Muscle of leg (tissue), 11 donors: Measurements from ENCODE around the gene PHLDB1. TPM values are rescaled to one million over a fixed set of nuclear protein-coding genes. Genes with fewer than 3 reads are reported as not detected.
"Not testable (repeated sequence)": the region's sequence is repeated elsewhere in the genome, so short reads cannot be mapped to it uniquely, and the experiment has no call there.

Experiments used
- DNase-seq: peaks from one replicate; pipeline ENCODE4 v3.0.0; 2013
- H3K27ac ChIP-seq: one replicate; pipeline ENCODE4 v1.5.1; 2013; ENCODE audit warnings: mild to moderate bottlenecking, low read length, control low read depth
- H3K27me3 ChIP-seq: one replicate; pipeline ENCODE4 v1.6.1; 2013; ENCODE audit warnings: low read length; ENCODE audit not compliant: control insufficient read depth, insufficient read depth
- H3K36me3 ChIP-seq: one replicate; pipeline ENCODE4 v1.6.1; 2013; ENCODE audit warnings: low read length; ENCODE audit not compliant: control insufficient read depth, insufficient read depth
- H3K4me1 ChIP-seq: one replicate; pipeline ENCODE4 v1.6.1; 2013; ENCODE audit warnings: low read length; ENCODE audit not compliant: control insufficient read depth, insufficient read depth
- H3K4me3 ChIP-seq: one replicate; pipeline ENCODE4 v1.5.1; 2013; ENCODE audit warnings: low read length, control low read depth
- H3K9me3 ChIP-seq: replicated peaks from 2 replicates; pipeline ENCODE4 v1.6.1; 2013; ENCODE audit warnings: low read depth, low read length; ENCODE audit not compliant: control insufficient read depth
- WGBS: methylation state at CpG from one replicate; pipeline ENCODE4 v1.1.5; 2013; ENCODE audit warnings: missing lambda C conversion rate; ENCODE audit not compliant: insufficient coverage; 5-methylcytosine and 5-hydroxymethylcytosine counted together
- polyA plus RNA-seq, 8 donors: library from polyadenylated mRNA; unstranded; fragments of 120-200 nt; gene quantifications; one replicate each; pipeline versions ENCODE4 v1.2.1 to v1.2.3, GENCODE V29; 2013; ENCODE audit warnings: inconsistent platforms in 1 of 8, low replicate concordance in 1 of 8; ENCODE audit not compliant: insufficient read length in 8 of 8, insufficient read depth in 1 of 8
- total RNA-seq: library from RNA; stranded (reverse); fragments of 120-200 nt; gene quantifications from one replicate; pipeline ENCODE4 v1.2.4, GENCODE V29; 2013

PHLDB1 gene
- total and polyA plus RNA-seq, 9 donors, result 52.5 to 125 (median 94.5) TPM

DNA sequence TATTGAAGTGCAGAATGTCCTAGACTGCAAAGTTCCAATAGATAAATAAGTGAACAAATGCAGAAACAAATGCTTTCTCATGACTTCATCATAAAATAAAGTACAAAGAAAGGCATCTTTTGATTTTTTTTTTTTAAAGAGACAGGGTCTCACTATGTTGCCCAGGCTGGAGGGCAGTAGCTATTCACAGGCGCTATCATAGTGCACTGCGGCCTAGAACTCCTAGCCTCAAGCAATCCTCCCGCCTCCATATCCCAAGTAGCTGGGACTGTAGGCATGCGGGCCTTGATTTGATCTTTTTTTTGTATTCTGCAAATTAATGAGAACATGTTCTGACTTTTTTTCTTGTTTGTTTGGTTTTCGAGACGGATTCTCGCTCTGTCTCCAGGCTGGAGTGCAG lies 32.8 kb upstream of the PHLDB1 start:
- no peak overlapping the region for H3K4me3 ChIP-seq
- H3K36me3 ChIP-seq, result peaks cover 5% of the 10 kb centered on the region
- DNase-seq, result no peak
- no CpG with 5 or more reads among the region's 7 CpGs for WGBS
- no peaks in the 10 kb centered on the region for H3K27me3 ChIP-seq
- peaks cover 11% of the 10 kb centered on the region for H3K4me1 ChIP-seq
- no peak overlapping the region for H3K27ac ChIP-seq
- no peaks in the 10 kb centered on the region for H3K9me3 ChIP-seq

DNA sequence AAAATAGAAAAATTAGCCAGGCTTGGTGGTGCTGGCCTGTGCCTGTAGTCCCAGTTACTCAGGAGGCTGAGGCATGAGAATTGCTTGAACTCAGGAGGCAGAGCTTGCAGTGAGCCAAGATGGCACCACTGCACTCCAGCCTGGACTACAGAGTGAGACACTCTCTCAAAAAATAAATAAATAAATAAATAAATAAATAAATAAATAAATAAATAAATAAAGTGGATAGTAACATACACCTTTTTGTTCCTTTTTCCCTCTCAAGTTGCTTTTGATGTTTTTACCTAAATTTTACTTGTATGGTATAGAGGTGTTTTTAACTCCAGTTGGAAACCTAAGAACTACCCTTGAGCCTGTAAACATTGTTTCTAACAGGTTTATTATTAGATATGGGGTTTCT lies 29.4 kb upstream of the PHLDB1 start:
- H3K4me3 ChIP-seq, H3K9me3 ChIP-seq, DNase-seq, H3K27me3 ChIP-seq, H3K27ac ChIP-seq: not testable (repeated sequence)
- H3K4me1 ChIP-seq, result peaks cover 13% of the 10 kb centered on the region
- H3K36me3 ChIP-seq, result peaks cover 25% of the 10 kb centered on the region

DNA sequence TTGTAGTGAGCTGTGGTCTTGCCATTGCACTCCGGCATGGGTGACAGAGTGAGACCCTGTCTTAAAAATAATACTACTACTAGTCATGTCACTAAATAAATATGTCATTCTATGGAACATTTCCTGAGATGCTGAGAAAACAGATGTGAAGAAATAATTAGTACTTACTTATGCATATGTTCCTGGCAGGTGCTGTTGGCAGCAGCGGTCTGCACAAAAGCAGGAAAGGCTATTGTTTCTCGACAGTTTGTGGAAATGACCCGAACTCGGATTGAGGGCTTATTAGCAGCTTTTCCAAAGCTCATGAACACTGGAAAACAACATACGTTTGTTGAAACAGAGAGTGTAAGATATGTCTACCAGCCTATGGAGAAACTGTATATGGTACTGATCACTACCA lies 26.4 kb upstream of the PHLDB1 start:
- peak overlapping the region; percentile 74 for H3K27ac ChIP-seq
- no peak overlapping the region for H3K4me3 ChIP-seq
- H3K27me3 ChIP-seq, result no peaks in the 10 kb centered on the region
- peaks cover 11% of the 10 kb centered on the region for H3K4me1 ChIP-seq
- WGBS, result no CpG with 5 or more reads among the region's 6 CpGs
- DNase-seq, result peak; percentile 51
- H3K9me3 ChIP-seq, result no peaks in the 10 kb centered on the region
- H3K36me3 ChIP-seq, result peaks cover 47% of the 10 kb centered on the region

DNA sequence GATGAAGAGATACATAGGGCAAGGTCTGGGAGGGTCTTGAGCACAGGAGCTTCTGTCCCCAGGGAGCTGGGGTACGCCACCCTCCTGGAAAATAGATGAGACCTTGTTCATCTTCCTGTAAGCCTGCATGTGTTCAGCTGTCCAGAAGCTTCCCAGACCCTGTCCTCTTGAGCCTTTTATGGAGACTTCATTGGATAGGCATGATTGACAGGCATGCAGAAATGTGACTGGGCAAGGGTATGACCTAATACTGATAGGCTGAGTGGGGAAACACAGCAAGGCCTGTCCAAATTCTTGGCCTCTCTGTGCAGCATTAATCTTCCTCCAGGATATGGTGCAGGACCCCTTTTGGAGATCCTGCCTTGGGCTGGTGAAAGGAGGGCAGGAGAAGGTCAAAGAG lies 19.5 kb upstream of the PHLDB1 start:
- Histone ChIP-seq H3K36me3 (peaks cover 65% of the 10 kb centered on the region), H3K9me3 (no peaks in the 10 kb centered on the region), H3K4me3 (no peak overlapping the region), H3K27me3 (no peaks in the 10 kb centered on the region), H3K27ac (no peak overlapping the region), H3K4me1 (no peaks in the 10 kb centered on the region)
- 100% methylated on average over 1 of the region's 1 CpG for WGBS
- no peak for DNase-seq

DNA sequence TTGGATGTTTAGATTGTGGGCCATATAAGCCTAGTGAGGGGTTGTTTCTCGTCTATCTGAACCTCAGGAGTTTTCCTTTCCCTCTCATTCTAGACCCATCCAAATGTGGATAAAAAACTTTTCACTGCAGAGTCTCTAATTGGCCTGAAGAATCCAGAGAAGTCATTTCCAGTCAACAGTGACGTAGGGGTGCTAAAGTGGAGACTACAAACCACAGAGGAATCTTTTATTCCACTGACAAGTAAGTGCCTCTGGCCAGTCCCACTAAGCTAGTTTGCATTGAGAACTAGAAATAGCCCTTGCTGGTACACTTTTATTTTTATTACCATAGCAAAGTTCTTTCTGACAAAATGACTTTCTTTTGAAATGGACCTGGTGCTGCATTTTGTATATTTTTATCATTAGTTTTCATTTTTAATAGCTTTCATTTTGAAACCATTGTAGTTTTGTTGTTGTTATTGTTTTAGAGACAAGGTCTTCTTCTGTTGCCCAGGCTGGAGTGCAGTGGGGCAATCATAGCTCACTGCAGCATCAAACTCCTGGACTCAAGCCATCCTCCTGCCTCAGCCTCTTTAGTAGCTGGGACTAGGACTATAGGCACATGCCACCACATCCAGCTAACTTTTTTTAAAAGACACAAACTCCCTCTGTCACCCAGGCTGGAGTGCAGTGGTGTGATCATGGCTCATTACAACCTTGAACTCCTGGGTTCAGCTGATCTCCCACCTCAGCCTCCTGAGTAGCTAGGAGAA lies 14.6 kb upstream of the PHLDB1 start:
- Histone ChIP-seq H3K27me3 (no peaks in the 10 kb centered on the region), H3K4me1 (no peaks in the 10 kb centered on the region), H3K27ac (no peak overlapping the region), H3K36me3 (peaks cover 70% of the 10 kb centered on the region), H3K4me3 (no peak overlapping the region), H3K9me3 (no peaks in the 10 kb centered on the region)
- WGBS, result no CpG with 5 or more reads among the region's 2 CpGs
- no peak for DNase-seq

DNA sequence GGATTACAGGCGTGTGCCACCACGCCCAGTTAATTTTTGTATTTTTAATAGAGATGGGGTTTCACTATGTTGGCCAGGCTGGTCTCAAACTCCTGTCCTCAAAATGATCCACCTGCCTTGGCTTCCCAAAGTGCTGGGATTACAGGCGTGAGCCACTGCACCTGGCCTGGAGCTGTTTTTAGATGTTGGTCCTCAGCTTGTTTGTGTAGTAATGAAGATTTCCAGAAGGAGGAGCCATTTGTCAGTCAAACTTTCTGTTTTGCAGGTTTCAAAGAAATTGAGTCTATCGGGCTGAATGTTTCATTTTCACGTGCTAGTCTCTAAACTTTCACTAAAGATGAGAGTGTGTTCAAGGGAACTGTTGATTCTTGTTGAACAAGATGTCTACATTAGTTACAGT lies 12.4 kb upstream of the PHLDB1 start:
- not testable (repeated sequence) for H3K4me3 ChIP-seq, H3K27me3 ChIP-seq, H3K27ac ChIP-seq, H3K9me3 ChIP-seq, H3K4me1 ChIP-seq
- no CpG with 5 or more reads among the region's 5 CpGs for WGBS
- H3K36me3 ChIP-seq, result peaks cover 78% of the 10 kb centered on the region
- DNase-seq, result peak; percentile 70

DNA sequence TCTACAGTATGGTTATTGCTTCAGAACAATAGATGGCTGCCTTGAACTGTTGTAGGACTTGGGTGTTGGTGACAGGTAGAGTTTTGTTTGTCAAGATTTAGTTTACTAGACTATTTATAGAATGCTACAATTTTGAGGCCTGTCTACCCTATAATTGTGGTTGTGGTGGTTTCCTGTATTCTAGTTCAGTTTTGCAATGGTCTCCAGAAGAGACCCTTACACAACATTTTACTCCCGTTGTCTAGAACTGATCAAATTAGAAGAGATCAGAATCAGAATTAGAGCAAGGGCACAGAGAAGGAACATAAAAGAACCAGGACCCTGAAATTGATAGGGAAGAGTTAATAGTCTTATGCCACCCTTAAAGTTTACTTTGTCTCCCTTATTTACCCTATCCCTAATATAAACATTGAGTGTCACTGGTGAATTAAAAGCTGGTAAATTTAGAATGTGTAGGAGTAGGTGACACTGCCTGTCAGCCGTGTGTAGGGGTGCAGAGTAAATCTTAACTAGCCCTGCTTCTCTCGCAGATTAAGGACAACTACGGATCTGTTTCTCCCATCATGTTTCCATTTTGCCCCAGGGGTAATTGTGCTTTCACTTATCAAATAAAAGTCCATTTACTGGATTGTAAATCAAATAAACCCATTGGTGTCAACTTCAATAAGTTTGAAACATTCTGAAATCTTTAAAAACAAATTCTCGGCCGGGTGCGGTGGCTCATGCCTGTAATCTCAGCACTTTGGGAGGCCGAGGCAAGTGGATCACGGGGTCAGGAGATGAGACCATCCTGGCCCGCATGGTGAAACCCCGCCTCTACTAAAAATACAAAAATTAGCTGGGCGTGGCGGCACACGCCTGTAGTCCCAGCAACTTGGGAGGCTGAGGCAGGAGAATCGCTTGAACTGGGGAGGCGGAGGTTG lies 10.9 kb upstream of the PHLDB1 start:
- Histone ChIP-seq H3K4me1 (no peaks in the 10 kb centered on the region), H3K27me3 (no peaks in the 10 kb centered on the region), H3K36me3 (peaks cover 76% of the 10 kb centered on the region), H3K9me3 (no peaks in the 10 kb centered on the region), H3K27ac (no peak overlapping the region), H3K4me3 (no peak overlapping the region)
- 91% methylated on average over 11 of the region's 16 CpGs for WGBS
- no peak for DNase-seq

DNA sequence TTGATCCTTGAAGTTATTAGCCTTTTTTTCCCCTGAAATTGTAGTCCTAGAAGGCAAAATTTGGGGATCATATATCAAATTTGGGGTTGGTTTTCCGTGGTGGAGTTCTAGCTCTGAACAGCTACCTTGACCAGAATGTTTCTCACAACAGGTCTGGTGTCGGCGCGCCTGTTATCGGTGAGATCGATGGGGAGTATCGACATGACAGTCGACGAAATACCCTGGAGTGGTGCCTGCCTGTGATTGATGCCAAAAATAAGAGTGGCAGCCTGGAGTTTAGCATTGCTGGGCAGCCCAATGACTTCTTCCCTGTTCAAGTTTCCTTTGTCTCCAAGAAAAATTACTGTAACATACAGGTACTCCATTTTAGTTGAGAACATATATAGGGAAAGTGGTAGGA lies 9.9 kb upstream of the PHLDB1 start:
- 83% methylated on average over 7 of the region's 9 CpGs for WGBS
- no peaks in the 10 kb centered on the region for H3K9me3 ChIP-seq

DNA sequence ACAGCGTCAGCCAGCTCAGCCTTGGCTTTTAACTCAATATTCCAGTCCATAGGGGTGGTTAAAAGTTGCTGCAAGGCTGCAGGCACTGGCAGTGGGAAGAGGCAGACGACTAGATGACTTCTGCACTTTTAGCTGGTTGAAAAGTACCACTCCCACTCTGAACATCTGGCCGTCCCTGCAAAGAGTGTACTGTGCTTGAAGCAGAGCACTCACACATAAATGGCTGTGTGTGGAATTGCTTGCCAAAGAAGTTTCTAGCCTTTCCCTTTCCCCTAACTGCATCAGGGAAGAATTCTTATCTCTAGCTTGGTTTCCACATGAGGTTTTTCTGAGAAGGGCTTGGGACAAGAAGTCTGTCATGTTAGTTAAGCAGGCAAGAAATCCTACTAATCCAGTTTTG lies 5.1 kb upstream of the PHLDB1 start:
- Histone ChIP-seq H3K4me1 (peaks cover 34% of the 10 kb centered on the region), H3K27ac (peak overlapping the region; percentile 18), H3K4me3 (no peak overlapping the region), H3K27me3 (no peaks in the 10 kb centered on the region), H3K9me3 (no peaks in the 10 kb centered on the region), H3K36me3 (peaks cover 44% of the 10 kb centered on the region)
- peak; percentile 80 for DNase-seq
- no CpG with 5 or more reads among the region's 3 CpGs for WGBS

More for the DNA sequence above, 9.9 kb upstream of the PHLDB1 start:
- no peak overlapping the region for H3K27ac ChIP-seq
- H3K4me3 ChIP-seq, result no peak overlapping the region
- H3K27me3 ChIP-seq, result no peaks in the 10 kb centered on the region
- no peak for DNase-seq
- peaks cover 5% of the 10 kb centered on the region for H3K4me1 ChIP-seq
- H3K36me3 ChIP-seq, result peaks cover 78% of the 10 kb centered on the region

DNA sequence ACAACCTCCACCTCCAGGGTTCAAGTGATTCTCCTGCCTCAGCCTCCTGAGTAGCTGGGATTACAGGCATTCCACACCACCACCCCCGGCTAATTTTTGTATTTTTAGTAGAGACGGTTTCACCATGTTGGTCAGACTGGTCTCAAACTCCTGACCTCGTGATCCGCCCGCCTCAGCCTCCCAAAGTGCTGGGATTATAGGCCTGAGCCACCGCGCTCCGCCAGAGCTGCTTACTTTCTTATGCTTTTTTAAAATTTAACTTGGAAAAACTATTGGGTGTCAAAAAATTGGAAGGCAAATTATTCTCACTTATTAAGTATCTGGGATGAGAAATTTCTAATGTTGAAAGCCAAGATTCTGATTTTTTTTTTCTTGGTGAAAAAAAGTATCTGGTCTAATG lies 3.7 kb upstream of the PHLDB1 start:
- not testable (repeated sequence) for H3K9me3 ChIP-seq, DNase-seq, H3K4me3 ChIP-seq, H3K27me3 ChIP-seq
- peaks cover 41% of the 10 kb centered on the region for H3K4me1 ChIP-seq
- WGBS, result no CpG with 5 or more reads among the region's 8 CpGs
- H3K27ac ChIP-seq, result peak overlapping the region; percentile 94
- peaks cover 34% of the 10 kb centered on the region for H3K36me3 ChIP-seq
